ENCODE results near the gene ZCCHC2.

The ZCCHC2 gene

GRCh38 chr18:62578980-62579511 is 56.2 kb downstream of the ZCCHC2 start:
- CTCF ChIA-PET, result no interaction called here
- TF ChIP-seq FOXA1 (IDR thresholded peaks at IDR 0.05), result no peak
- no peak for TF ChIP-seq SUZ12 (IDR thresholded peaks at IDR 0.05)
- TF ChIP-seq FOXK2 (IDR thresholded peaks at IDR 0.05), result no peak
- no peak for TF ChIP-seq ELF4 (IDR thresholded peaks at IDR 0.05)
- TF ChIP-seq ARNT (IDR thresholded peaks at IDR 0.05), result no peak
- no peak for TF ChIP-seq NFRKB (IDR thresholded peaks at IDR 0.05)
- TF ChIP-seq LEF1 (IDR thresholded peaks at IDR 0.05; ENCODE audit: borderline replicate concordance), result no peak
- no peak for TF ChIP-seq TARDBP (IDR thresholded peaks at IDR 0.05)
- no peak for TF ChIP-seq CTBP1 (IDR thresholded peaks at IDR 0.05; ENCODE audit: borderline replicate concordance)
- TF ChIP-seq PKNOX1 (IDR thresholded peaks at IDR 0.05), result no peak
- DNase-seq (ENCODE audit: extremely low spot score), result peak; percentile 15
- POLR2A ChIA-PET, result interaction anchor here (1.6 kb wide), 1 partner anchor 43 kb away, joined by 4 read pairs; no protein-coding TSS in a partner anchor

- ChIA-PET CTCF (interaction anchor here (0.6 to 1.6 kb wide), 6 partner anchors 16 to 399 kb away, joined by 3 to 7 read pairs (median 4); no protein-coding TSS in a partner anchor), POLR2A (no interaction called here)
- DNase-seq (ENCODE audit: extremely low spot score), result no peak
- TF ChIP-seq PKNOX1 (IDR thresholded peaks at IDR 0.05) (no peak), LEF1 (IDR thresholded peaks at IDR 0.05; ENCODE audit: borderline replicate concordance) (no peak), SP1 (IDR thresholded peaks at IDR 0.05) (no peak), TARDBP (IDR thresholded peaks at IDR 0.05) (no peak), FOXA1 (IDR thresholded peaks at IDR 0.05) (no peak), L3MBTL2 (conservative IDR thresholded peaks at IDR 0.05) (no peak), ELF4 (IDR thresholded peaks at IDR 0.05) (no peak), FOXM1 (IDR thresholded peaks at IDR 0.05; ENCODE audit: borderline replicate concordance) (no peak), ARNT (IDR thresholded peaks at IDR 0.05) (no peak), ZNF384 (IDR thresholded peaks at IDR 0.05) (no peak), HDGF (IDR thresholded peaks at IDR 0.05; ENCODE audit: borderline replicate concordance) (no peak), SUZ12 (IDR thresholded peaks at IDR 0.05) (no peak), CTBP1 (IDR thresholded peaks at IDR 0.05; ENCODE audit: borderline replicate concordance) (no peak), FOXK2 (IDR thresholded peaks at IDR 0.05) (no peak)
These were observed 60.6 kb downstream of the ZCCHC2 start for GRCh38 chr18:62583376-62583775.

- POLR2A ChIA-PET, result no interaction called here
- peak; percentile 73 for DNase-seq (ENCODE audit: extremely low spot score)
- CTCF ChIA-PET, result interaction anchor here (0.6 to 1.6 kb wide), 7 partner anchors 17 to 553 kb away, joined by 3 to 7 read pairs (median 3); no protein-coding TSS in a partner anchor
- TF ChIP-seq BHLHE40 (IDR thresholded peaks at IDR 0.05; ENCODE audit: borderline replicate concordance) (no peak), NFRKB (IDR thresholded peaks at IDR 0.05) (no peak), PKNOX1 (IDR thresholded peaks at IDR 0.05) (no peak), HDGF (IDR thresholded peaks at IDR 0.05; ENCODE audit: borderline replicate concordance) (no peak), ZNF384 (IDR thresholded peaks at IDR 0.05) (no peak), L3MBTL2 (conservative IDR thresholded peaks at IDR 0.05) (no peak), FOXK2 (IDR thresholded peaks at IDR 0.05) (no peak)
These were observed 61.7 kb downstream of the ZCCHC2 start for GRCh38 chr18:62584241-62585120.

DNA sequence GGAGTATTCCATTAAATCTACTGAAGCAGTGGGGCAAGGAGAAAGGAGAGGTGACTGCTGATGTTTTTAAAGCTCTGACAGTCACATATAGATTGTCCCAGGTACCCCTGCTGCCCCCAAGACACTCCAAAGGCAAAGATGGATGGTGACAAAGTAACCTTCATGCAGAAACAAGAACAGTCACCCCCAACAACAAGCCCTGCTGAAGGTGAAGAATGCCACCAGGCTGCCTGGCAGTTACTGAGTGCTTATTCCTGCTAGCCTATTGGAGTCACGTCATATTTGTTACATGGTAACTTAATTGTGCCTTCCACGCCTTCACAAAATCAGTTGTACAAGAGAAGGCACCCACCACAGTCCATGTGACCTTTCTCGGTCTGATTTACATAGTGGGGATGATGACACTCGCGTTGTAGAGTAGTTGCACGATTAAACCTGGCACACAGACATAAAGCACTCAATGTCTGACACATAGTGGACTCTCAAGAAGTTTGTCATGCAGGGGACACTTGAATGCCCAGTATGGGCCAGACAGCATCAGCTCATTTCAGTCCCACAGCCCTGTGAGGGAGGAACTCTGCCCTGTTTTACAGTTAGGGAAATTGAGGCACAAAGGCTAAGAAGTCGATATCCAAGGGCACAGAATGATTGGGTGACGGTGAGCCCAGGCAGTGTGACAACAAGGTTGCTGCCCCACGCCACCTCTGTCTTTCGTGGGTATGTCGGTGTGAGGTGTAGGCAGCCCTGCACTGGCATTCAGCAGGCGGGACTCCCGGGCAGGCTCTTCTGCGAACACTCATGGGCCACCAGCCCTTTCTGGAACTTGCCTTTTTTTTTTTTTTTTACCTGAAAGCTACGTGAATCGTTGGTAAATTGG is 62.7 kb downstream of the ZCCHC2 start:
- TF ChIP-seq PKNOX1 (IDR thresholded peaks at IDR 0.05) (no peak), SP1 (IDR thresholded peaks at IDR 0.05) (no peak), L3MBTL2 (conservative IDR thresholded peaks at IDR 0.05) (no peak), FOXA1 (IDR thresholded peaks at IDR 0.05) (no peak), CTBP1 (IDR thresholded peaks at IDR 0.05; ENCODE audit: borderline replicate concordance) (no peak), LEF1 (IDR thresholded peaks at IDR 0.05; ENCODE audit: borderline replicate concordance) (no peak), HDGF (IDR thresholded peaks at IDR 0.05; ENCODE audit: borderline replicate concordance) (no peak), SUZ12 (IDR thresholded peaks at IDR 0.05) (no peak), ELF4 (IDR thresholded peaks at IDR 0.05) (no peak), NFRKB (IDR thresholded peaks at IDR 0.05) (no peak), ZNF384 (IDR thresholded peaks at IDR 0.05) (no peak), FOXK2 (IDR thresholded peaks at IDR 0.05) (no peak), FOXM1 (IDR thresholded peaks at IDR 0.05; ENCODE audit: borderline replicate concordance) (no peak), BHLHE40 (IDR thresholded peaks at IDR 0.05; ENCODE audit: borderline replicate concordance) (no peak), ARNT (IDR thresholded peaks at IDR 0.05) (no peak), TARDBP (IDR thresholded peaks at IDR 0.05) (no peak)
- POLR2A ChIA-PET, result no interaction called here
- no peak for DNase-seq (ENCODE audit: extremely low spot score)
- CTCF ChIA-PET, result interaction anchor here (0.6 to 1.6 kb wide), 3 partner anchors 7 to 1010 kb away, joined by 3 to 14 read pairs (median 6); no protein-coding TSS in a partner anchor
